HG03066 (cell line): Measurements from ENCODE around the gene SEC61B.
A peak's percentile ranks its signal among the peaks of the same experiment; 100 is the strongest.

ENCODE experiments used
- ATAC-seq: cut with Tn5 transposase; IDR thresholded peaks from one replicate; pipeline ENCODE4 v1.9.1; 2021; ENCODE audit warnings: low read depth; ENCODE audit not compliant: unreplicated experiment

Gene SEC61B

DNA sequence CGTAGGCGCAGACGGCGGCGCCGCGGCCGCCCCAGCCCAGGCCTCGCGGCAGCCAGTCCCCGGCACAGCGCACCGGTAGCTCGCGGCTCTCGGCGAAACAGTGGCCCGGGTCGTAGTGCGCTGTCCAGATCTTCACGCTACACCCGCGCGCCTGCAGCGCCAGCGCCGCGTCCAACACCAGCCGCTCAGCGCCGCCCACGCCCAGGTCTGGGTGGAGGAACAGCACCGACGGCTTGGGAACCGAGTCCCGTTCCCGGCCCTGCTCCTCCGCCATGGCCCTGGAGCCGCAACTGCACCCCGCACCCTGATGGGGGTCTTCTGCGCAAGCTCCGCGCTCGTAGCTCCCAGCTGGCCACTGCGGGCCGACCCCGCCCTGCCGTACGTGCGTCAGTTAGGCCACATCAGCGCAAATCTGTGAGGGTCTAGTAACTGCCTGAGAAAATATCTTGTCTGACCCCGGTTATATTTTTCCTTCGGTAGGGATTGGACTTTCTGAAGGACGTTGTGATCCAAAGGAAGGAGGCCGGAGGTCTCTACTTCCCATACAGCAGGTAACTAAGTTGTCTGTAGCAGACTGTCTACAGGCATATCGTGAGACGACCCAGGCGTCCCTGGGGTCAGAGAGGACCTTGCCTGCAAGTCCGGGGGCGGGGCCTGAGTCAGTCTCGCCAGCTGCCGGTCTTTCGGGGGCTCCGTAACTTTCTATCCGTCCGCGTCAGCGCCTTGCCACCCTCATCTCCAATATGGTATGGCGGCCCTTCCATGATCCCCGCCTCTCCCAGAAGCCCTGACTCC is at the start of gene SEC61B, which contains the start of gene ALG2:
Gene SEC61B (plus strand): TSS at position 662 of the 795 bp plus-strand sequence. CDS start 82 bp downstream, at position 744.
Gene ALG2 (minus strand): TSS at position 322 of the 795 bp plus-strand sequence. CDS start 48 bp downstream, at position 274.
- ATAC-seq: peak; percentile 94

DNA sequence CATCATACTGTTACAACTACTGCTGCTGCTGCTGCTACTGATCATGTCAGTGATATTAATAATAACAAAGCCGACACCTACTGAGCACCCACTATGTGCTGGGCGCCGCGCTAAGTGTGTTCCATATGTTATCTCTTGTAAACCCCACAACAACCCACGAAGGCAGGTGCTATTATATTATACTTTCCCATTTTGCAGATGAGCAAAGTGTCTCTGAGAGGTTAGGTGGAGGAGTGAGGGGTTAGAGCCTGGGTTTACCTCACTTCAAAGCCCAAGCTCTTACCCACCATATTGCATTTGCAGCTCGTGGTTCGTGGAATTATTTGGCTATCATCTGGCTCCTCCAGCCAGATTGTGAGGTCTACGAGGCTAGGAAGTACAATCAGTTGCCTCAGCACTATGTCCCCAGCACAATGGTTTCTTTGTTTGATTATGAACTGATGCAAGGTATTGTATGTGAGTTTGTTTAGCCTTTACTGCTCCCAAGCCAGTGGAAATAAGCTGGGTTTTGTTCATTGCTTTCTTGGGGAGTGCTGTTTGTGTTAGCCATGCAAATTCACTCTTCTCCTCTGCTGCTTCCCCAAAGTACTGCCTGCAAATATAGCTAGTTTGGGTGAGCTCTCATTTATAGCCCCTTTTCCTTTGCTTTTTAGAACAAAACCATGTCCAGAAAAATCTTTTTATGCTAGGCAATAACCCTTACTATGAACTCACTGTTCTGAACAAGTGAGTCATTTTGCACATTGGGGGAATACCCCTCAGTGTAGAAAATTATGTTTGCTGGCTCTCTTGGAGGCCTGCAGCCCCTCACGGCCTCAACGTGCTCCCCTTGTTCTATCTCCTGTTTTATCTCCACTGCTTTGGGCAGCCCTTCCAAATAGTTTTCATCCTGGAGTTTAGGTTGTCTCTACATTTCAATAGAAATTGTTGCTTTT is 48.2 kb upstream of the SEC61B start:
- ATAC-seq: no peak

DNA sequence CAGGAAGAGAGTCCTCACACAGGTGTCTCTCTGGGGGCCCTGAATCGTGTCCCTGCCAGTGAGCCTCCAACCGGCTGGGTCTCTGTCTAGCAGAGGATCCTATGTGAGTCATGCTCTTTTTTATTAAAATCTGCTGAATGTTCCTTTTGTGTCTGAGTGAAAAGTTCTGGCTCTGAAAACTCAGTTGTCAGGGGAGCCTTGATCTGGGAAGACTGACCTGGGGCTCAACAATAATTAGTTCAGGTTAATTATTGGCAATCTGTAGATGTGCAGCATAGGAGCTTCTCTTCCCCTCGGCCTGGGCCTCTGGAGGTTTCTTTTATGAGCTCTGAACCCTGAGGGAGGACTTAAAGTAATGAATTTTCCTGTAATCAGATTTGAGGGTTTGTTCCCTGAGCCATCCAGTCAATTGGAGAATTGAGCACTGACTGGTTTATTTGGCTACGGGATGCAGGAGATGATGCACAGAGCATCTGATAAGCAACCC is 45.5 kb upstream of the SEC61B start:
- no peak for ATAC-seq

DNA sequence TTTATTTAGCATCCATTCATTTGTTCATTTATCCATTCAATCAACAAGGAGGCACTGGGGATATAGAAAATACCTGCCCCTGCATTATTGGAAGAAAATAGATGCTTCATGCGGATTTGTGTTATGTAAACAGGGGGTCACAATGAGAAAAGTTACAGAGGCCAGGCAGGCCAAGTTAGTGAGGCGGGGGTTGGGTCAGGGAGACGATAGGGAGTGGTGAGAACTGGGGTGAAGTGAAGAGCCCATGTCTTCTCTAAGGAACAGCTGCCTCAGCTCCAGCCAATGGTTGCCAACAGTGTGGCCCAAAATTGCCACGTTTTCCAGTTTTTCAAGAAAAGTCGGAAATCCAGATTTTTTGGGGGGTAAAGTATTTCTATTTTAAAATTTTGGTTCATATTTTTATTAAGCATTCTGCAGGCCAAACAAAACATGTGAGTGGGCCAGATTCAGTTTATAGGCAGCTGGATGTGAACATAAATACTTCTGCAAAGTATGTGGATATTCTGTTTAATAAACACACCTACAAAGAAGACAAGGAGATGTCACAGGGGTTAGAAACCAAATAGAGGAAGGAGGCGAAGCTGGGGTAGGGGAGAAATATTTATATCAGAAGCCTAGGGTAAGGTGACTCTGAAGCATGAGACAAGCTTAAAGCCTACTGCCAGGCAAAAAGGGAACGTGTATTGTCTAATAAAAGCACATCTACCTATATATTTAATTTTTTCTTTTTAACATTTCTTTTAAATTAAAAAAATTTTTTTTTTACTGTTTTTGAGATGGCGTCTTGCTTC is 44.3 kb upstream of the SEC61B start:
- no peak for ATAC-seq

DNA sequence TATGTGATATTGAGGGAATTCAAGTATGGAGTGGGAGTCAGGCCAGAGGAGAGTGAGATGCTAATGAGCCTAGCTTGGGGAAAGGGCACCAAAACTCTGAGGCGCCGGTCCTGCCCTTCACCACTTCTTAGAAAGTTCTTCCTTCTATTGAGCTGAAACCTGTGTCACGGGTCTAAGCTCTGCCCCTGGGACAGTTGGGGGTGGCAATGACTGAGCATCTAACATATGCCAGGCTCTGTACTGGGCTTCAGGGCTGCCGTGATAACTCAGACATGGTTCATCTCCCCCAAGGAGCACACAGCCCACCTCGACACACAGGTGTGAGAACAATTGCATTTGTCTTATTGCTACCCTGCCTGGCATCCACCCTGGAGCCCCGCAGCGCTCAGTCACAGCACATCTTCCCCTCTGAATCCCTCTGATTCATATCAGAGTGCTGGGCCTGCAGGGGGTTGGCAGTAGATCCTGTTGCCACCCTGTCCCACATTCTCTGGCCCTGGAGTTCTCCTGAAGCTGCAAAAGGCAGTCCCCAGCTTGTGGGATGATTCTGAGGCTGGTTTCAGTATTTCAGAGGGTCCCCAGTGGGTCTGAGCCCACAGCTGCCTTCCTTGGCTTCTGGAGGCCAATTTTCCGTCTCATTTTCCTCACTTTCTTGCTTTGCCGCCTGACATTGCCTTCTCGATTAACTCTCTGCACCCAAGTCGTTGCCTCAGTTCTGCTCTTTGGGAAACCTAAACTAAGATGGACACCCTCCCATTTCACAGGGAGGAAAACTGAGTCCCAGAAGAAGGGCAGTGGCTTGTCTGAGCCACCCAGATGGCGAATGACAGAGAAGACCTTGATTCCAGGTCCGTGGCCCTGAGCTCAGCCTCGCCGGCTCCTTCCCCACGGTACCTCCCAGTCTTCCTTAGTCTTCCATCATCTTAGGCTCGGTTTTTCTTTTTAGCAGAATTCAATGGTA is 42.9 kb upstream of the SEC61B start:
- no peak for ATAC-seq

DNA sequence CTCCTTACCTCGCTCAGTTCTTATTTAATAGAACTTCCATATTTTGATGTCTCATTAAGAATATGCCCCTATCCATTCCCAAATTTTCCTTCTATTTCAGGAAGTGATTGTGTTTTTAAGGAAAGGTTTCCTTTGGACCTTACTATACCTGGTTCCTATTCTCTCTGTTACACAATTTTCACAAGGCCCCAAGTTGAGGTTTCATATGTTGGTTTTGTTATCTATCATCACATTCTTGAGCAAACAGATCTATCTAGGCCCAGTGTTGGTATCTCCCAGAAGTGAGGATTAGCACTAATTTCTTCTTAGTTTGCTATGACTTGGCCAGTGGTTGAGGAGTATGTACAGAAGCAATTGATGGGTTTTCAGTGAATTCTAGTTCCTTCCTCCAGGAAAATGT is 41.9 kb upstream of the SEC61B start:
- peak; percentile 48 for ATAC-seq

DNA sequence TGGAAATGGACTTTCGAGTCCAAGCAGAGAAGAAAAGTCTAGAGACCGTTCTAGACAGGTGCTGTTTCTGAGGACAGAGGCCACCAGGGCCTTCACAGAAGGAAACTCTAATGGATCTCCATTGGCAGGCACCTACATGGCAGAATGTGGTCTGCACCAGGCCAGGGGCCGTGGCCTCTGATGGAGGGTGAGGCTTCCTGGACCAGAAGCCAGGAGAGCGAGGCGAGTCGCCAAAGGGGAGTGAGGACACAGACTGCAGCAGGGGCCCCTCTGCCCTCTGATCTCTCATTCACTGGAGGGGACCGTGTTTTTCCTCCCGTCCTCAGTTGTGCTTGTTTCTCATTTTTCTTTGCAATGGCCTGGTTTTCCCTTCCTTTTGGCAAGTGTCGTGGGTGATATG is 41.4 kb upstream of the SEC61B start:
- no peak for ATAC-seq

DNA sequence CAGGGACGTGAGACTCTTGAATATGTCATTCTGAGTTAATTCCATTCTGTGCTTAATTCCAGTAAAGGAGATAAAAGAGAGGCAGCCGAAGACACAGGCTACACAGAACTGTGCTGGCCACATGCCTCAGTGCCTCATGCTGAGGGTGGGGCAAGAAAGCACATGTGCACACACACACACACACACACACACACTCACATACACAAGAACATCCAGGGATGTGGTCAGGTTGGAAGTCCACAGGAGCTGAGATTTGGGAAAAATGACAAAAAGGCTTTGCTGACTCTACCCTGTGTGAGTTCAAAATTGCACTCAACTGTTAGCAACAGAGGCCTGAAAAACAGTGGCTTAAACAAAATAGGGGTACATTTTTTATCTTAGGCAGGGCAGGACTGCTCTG is 40.9 kb upstream of the SEC61B start:
- ATAC-seq: no peak

DNA sequence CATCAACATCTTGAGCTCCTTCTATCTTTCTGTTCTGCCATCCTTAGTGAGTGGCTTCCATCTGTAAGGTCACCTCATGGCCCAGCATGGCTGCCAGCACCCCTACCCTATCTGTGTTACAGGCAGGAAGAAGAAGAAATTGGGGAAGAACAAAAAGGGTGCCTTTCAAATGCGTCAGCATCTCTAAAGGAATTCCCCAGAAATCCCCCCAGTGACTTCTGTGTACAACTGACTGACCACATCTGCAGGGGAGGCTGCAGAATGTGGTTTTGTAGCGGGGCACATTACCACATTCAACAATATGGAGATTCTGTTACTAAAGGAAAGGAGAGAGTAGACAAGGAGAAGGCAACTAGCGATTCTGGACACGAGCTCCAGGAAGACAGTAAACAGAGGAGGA is 40.5 kb upstream of the SEC61B start:
- ATAC-seq: peak; percentile 36

DNA sequence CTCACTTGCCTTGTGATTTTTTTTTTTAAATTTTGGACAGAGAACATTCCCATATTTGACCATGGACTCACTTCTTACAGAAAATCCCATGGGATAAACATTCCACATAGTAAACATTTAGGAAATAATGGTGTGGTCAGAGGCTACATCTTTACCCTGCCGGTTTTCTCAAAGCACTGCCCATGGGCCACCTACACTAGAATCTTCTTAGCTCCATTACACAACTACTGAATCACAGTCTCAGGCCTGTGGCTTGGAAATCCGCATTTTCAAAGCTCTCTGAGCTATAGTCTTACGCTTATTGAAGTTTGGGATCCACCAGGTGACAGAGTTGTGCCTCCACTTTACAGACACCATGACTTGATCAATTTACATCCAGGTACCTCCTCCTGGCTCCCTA is 39.7 kb upstream of the SEC61B start:
- ATAC-seq: no peak

DNA sequence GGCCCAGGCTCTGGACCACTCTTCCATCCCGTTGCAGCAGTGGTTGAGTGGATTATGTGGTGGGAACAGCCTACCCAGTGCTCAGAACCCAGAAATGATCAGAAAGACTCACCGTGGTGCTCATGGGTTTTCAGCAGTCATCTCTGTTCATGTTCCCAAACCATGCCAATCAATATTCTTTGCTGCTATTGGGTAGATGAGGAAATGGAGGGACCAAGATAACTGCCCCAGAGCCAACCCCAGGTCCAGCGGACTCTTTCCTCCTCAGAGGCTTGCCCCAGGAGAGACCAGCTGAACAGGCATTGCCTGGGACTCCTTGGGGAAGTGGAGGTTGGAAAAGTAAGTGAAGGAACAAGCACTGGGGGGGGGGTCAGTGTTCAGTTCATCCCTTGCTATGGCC is 38.5 kb upstream of the SEC61B start:
- ATAC-seq: no peak

DNA sequence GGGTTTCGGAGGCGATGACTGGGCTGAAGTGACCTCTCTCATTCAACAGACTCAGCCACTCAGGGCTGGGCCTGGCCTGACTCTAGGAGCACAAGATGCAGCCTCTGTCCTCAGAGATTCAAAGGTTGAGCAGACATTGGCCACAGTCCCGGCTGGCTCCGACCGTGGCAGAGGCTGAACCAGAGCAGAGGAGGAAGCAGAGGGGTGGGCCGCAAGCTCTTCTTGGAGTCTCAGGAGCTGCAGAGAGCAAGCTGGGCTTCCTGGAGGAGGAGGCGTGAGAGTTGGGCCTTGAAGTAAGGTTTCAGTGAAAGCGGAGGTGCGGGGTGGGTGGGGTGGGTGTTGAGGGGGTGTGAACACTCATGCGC is 38.0 kb upstream of the SEC61B start:
- peak; percentile 6 for ATAC-seq

DNA sequence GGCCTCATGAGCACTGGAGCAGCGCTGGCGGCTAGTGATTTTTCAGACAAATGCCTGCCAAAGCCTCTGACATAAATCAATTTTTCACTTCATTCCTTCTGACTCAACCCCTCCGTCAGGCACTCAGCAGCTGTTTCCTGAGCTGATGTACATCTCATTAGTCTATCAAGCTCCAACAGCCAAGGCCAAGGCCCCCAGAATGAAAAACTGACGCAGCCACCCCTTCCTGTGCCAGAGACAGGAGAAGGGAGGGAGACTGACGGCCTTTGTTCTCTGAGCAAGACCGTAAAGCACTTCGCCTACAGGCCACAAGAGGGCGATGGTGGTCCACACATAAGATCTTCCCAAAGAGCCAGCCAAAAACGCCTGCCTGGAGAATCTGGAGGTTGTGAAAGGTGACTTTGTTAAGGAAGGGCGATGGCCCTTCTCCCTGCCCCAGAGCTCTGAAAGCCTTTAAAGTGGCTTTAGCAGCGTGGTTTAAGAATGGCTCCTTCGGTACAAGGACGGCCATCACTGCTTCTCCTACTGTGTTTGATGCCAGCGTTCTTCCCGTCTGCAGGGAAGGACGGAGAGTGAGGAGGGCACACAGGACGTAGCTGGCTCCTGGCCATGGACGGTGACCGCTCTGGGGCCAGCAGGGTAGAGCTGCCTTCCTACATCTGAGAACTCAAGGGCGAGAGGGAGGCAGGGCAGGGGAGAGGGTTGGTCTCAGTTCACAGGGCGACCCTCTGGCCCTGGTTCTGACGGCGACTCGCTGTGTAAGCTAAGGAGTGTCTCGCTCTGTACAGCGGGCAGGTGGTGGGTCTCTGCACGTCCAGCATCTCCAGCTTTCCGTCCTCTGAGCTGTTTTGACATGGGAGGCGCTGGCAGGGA is 37.4 kb upstream of the SEC61B start:
- peak; percentile 46 for ATAC-seq

DNA sequence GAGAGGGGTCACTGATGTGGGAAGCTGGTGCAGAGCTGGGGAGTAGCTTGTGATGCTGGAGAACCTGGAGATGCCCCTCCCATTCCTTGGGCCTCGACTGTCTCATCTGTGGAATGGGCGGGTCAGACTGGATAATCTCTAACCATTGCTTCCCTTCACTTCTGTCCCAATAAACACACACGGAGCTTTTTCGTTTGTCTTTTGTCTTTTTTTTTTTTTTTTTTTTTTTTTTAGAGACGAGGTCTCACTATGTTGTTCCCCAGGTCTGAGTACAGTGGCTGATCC is 36.8 kb upstream of the SEC61B start:
- ATAC-seq: no peak

DNA sequence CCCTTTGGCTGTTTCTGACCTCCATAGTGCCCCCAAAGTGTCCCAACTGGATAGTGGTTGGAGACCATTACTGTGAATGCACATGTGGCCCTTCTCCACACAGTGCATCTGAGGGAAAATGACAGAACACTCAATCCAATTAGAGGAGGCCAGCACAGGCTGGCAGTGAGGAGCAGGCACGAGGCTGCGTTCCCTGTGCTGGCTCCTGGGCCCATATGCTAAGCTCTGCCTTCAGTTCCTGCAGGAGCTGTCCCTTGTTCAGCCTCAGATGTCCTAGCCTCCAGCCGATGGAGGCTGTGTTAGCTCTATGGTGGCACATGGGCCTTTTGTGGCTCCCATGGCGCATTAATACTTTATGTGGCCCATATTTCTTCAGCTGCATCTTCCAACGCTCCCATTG is 36.1 kb upstream of the SEC61B start:
- ATAC-seq: no peak

DNA sequence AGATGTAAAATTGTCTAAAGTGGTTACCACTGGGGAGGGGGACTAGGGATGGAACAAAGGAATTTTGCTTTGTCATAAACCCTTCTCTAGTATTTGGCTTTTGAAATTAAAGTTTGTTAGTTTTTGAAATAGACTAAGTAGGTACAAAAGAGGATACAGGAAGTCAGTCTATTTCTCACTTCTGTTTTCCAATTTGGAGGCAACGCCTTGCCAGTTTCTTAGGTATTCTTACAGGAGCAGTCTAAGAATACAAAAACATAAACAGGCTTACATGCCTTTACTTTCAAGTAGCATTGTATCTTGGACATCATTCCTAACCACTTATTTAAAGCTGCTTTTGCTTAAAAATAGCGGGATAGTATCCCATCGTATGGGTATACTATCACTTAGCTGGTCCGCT is 34.8 kb upstream of the SEC61B start:
- no peak for ATAC-seq

DNA sequence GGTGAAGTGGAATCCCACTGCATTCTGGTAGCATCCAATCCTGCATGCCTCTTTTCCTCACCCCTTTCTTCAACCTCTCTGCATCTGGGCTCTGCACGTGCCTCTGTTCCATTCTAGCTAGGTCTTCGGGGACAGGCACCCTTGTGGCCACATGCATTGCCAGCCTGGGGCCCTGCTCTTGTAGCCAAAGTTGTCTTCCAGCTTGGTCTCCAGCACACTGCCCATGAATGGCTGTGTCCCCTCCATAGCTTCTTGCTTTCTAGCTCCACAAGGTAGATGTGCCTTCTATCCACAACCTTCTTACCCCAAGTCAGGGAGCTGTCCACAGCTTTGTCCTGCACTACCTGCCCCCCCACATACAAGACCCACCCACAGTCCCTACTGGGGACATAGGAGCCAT is 32.9 kb upstream of the SEC61B start:
- ATAC-seq: no peak

DNA sequence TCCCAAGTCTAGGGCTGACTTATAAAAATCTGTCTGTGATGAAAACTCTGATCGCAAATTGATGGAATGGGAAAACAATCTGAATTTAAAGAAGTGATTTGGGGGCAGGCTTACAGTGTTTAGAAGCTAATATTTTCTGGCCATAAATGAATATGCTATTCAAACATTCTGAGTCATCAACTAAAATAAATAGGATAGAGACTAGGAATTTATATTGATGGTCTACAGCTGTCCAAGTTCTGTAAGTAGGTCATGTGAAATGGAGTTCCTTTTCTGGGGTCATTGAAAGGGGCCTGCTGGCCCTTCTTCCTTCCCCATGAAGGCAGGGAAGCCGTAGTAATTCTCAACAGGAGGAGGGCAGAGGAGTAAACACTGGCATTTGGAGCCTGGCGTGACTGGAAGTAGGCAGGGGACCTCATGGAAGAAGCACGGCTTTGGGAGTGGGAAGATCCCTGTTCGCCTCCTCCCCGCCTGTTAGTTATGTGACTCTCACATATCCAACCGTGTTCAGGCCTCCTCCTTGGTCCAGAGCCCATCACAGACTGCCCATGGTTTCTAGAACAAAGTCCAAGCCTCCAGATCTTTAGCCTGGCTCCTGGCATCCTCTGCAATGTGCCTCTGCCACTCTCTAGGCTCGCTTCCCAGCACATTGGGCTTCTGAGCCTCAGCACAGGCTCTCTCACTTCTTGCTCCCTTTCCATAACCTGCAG is 32.0 kb upstream of the SEC61B start:
- ATAC-seq: no peak
